ENCODE data around the gene C11orf21.
A peak's percentile ranks its signal among the peaks of the same experiment; 100 is the strongest.
"Not testable (repeated sequence)": the region's sequence is repeated elsewhere in the genome, so short reads cannot be mapped to it uniquely, and the experiment has no call there.

The C11orf21 gene

DNA sequence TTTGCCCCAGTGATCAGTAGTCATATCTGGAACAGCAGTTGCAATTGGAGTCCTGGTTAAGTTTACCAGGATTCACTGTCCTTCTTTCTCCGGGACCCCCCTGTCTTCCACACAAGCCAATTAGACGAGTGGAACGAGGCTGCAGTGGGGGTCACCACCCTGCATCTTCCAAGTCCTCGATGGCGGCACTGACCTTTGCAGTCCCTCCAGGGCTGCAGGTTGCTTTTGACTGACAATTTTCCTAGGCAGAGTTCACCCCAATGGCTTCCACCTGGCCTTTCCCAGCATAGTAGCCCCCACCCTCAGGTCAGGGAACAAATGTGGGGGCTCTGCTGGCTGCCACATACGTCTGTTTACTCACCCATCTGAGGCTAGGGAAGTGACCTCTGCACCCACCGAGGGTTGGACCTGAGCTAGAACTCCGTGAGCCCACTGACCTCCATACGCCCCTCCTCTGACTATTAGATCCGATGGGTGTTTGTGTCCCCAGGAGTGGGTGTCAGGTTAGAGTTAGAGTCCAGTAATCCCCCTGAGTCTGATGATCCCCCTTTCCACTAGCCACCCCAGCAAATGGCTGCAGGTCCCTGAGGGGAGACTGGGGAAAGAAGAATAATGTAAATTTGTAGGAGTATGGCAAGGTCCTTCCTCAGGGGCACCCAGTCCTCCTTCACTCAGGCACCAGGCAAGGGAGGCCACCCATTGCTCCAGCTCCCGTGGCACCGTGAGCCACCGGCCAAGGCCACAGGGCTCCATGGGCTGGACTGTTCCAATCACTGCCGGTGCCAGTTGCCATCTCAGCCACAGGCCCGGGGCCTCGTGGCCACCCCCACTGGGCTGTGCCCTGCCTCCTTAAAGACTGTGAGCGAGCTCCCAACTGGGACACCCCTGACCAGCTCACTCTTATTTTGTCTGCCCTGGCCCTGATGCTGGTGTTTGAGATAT lies 5.5 kb downstream of the C11orf21 start:
- DNase-seq: no peak

DNA sequence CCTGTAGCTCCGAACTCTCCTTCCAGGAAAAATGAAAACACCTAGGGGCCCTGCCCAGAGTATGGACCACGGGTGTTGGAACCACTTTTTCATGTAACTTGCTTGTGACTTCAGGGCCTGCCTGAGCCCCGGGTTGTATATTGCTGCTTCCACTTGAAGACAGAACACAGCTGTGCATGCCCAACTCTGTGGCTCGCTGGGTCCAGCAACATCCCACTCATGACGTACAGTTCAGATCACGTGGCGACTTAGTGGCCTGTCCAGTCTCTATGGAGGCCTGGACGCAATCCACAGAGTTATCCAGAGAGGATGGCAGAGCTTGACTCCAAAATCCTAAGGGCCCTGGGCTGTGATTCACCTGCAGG lies 6.8 kb downstream of the C11orf21 start:
- DNase-seq: no peak

DNA sequence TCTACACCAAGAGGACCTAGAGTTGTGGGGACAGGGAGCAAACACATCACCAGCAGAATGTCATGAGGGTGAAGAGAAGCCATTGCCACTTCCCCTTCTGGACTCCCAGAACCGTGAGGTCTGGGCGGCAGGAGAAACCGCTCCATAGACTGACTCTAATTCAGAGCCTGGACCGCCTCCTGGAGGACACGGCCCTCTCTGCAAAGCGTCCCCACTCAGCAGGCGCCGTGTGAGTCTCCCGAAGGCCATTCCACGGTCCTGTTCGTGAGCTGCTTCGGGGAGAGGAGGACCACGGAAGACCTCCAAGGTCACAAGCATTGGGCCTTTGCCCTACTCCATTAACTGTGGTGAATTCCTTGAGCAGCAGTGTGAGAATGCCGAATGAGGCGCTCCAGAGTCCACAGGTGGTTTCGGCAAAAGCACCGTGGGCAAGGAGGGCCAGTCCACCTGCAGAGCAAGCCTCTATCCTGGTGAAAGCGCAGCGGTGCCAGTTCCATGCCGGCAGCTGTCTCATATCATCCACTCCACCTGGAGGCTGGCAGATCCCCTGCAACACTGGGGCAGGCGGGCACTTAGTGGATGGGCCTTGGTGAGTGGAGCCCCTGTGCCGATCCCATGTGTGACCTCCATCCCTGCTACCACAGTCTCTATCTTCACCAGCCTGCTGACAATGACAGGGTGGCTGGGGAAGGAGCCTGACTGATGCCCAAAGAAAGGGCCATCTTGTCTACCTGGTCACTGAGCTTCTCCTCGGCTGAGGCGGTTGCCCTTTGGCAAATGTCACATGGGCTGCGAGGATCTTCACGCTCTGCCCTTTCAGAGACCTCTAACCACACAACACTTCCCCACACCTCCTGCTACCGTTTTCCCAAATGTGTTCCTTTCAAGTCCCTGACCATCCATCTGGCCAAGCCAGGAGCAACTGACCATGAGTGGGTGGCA lies 7.5 kb downstream of the C11orf21 start:
- no peak for DNase-seq

DNA sequence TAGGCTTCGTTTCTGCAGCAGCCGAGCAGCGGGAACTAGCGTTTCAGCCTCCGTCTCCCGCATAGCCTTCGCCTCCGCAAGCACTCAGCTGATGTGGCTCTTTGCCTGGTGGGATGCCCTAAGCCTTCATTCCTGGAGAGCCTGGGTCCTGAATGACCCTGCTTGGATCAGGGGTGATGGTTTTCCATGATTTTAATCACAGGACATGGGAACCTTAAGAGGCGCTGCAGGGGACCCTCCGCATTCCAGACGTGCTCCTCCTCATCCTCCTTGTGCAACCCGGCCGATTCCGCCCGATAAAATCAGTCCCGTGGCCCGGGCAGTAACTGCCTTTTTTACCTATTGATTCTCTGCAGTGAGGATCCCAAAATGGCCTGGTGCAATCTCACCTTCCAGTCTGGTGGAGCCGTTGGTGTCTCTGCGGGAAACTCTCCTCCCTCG lies 8.2 kb downstream of the C11orf21 start:
- DNase-seq: no peak

DNA sequence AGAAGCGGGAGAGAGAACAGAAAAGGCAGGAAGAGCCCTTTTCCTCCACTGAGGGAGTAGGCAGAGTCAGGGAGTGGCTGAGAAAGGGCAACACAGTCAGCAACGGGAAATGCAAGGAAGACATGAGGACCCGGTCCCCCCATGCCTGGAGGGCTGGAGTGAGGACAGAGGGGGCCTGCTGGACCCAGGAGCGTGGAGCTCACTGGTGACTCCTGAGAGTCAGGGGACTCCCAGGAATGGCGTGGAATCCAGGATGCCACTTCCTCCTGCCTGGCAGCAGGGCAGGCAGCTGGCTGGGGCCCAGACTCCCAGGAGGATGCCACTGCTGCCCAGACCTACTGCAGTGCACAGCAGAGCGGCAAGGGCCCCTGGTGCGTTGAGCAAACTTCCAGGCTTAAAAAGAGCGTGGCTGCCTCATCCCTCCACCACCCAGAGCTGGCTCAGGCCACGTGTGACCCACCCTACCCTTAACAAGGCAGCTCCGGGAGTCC lies 11.3 kb downstream of the C11orf21 start:
- DNase-seq: no peak

DNA sequence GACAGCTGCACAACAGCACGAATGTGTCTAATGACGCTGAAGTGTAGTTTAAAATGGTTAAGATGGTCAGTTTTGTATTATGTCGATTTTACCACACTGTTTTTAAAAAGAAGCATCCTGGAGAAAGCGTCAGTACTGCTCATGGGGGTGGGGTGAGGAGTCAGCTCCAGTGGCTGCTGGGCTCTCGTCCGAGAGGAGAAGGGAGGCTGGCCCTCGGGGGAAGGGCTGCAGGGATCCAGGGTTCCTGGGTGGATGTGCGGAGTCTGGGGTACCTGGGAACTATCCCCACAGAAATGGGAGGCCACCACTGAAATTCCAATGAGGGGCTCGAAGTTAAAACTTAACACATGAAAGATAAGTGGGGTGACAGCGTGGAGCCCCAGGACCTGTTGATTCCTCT lies 11.9 kb downstream of the C11orf21 start:
- DNase-seq: no peak

DNA sequence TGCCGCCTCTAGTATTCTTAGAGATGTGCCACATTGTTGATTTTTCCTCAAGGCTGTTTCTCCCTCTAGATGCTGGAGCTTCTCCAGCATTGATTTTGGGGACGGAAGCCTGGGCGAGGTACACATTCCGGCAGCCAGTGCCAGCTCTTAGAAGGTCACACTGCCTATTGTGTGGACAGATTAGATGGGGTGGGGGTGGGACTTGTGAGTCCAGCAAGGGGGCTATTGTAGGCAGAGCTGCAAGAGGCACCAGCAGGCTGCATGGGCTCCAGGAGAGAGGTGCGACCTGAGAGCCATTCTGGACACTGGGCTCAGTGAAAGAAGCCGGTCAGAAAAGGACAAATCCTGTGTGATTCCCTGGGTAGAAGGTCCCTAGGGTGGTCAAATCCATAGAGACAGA lies 12.4 kb downstream of the C11orf21 start:
- no peak for DNase-seq

DNA sequence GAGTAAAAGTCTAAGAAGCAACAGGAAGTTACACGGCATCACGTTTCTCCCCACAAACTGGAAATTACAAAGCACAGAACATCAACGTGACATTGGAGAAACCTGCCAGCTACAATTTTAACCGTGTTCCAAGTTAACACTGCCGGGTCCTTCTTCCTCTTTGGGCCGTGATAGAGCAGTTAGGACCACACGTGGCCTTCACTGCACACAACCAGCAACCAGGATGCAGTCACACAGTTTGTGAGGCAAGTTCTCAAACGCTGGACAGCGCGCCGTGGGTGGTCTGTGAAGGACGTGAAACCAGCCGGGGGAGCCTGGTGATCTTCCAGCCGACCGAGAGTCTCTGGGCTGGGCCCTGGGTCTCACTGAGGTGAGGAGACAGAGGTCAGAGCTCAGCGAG lies 14.6 kb downstream of the C11orf21 start:
- no peak for DNase-seq

DNA sequence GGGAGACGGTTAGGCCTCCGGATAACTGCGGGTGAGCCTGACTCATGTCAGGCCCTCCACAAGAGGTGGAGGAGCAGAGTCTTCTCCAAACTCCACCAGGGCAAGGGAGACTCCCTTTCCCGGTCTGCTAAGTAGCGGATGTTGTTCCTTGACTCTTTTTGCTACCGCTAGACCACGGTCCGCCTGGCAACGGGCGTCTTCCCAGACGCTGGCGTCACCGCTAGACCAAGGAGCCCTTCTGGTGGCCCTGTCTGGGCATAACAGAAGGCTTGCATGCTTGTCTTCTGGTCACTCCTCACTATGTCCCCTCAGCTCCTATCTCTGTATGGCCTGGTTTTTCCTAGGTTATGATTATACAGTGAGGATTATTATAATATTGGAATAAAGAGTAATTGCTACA lies 15.4 kb downstream of the C11orf21 start:
- not testable (repeated sequence) for DNase-seq

DNA sequence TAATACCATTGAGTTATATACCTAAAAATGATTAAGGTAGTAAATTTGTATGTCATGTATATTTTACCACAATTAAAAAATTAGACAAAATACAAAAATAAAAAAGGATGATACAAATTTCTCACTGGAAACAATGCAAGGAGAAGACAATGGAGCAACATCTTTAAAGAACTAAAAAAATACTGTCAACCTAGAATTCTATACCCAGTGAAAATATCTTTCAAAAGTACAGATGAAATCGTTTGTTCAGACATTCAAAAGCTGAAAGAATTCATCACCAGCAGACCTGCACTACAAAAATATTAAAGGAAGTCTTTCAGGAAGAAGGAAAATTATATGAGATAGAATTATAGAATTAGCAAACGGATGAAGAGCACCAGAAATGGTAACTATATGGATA lies 21.5 kb downstream of the C11orf21 start:
- DNase-seq: no peak

DNA sequence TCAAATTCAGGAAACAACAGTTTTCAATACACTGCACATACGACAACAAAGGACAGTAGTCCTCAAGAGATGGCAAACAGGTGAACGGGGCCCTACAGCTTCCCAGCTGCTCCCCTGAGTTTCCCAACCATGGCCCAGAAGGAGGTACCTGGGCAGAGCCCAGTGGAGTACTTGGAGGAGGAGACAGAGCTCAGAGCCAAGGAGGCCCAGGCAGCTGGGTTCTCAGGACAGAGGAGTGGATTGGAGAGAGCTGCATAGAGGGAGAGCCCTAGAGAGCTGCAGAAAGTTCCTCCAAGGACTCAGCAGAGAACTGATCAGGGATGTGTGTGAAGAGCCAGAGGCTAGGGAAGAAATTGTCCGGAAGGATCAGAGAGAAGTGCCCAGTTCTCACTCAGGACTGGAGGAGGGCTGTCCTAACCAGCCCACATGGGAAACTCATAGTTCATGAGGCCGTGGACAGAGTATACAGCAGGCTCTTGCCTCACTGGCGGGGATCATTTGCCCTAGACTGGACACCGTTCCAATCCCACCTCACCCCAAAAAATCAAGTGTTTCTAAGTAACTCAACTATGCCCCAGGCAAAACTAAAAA lies 23.7 kb downstream of the C11orf21 start:
- DNase-seq: no peak

DNA sequence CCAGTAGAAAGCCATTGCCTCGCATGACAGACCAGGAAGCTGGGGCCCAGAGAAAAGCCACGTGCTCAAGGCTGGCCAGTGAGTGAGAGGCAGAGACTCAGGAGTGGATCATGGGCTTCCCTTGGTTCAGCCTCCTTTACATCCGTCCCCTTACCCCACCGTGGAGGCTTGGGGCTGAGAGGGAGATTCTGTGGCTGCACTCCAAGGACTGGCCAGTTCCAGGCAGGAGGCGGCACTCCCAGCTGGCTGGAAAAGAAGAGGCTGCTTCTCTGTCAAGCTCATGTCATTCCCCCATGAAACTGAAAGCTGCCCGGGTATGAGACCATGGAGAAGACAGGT lies 24.7 kb downstream of the C11orf21 start:
- DNase-seq: no peak

DNA sequence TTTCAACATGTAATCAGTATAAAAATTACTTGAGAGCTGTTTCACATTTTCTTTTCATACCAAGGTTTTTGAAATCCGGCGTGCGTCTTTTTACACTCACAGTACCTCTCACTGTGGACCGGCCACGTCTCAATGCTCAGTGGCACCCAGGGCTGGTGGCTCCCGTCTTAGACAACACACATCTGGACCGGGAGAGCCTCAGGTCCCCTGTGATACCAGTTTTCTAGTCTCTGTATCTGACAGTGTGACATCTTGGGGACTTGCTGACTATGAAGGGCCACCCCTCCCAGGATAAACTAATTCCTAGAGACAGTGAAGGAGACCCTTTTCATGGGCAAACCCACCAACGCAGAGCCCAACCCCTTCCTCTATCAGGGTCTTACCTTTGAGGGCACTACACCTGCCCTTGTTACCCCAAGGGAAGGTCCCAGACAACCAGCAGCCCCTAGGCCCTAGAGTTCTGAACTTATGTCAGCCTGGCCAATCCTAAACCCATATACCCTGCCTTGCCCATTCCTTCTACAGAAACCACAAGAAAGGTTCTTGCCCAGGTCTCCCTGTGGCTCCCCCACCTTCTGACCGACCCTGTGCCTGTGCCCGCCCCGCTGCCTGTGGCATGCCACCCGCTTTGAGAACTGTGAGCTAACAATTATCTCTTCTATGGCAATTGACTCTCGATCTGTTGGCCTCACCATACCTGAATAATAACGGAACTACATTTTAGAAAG lies 25.3 kb downstream of the C11orf21 start:
- DNase-seq: no peak

DNA sequence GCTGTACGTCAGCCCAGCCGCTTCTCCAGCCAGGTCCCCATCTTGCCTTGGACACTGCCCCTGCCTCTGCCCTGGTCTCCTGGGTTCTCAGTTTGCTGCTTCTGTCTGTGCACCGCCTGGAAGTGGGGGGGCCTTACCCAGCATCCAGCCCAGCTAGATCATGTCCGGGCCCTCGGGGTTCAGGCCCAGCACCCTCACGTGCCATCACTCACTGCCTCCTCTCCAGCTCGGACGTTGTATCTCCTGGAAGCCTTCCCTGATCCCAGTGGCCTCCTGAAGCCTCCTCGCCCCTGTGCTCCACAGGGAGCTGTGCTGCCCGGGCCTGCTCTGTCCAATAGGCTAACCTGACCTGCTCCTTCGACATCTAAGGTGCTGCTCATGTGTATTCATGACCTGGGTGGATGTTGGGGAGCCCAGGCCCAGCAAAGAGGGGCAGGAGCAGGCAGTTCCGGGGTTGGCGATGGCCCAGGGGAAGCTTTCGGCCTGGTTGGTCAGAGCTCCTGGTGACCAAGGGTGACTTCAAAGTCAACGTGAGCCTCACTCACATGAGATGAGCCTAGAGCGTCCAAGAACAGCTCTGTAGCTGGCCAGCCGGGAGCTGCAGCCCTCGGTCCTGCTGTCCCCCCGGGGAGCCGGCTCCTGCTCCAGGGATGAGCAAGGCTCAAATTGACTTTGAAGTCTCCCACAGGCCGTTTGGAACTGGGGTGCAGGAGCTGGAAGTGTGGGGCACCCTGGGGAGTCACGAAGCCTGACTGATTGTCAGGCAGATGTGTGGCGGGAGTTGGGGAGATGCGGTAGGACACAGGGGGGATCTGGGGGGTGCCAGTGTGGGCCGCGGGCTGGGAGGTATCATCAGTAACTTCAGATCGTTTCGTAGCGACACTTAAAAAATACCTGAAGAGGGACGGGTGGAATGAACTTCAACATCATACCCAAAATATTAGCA lies 26.1 kb downstream of the C11orf21 start:
- no peak for DNase-seq

DNA sequence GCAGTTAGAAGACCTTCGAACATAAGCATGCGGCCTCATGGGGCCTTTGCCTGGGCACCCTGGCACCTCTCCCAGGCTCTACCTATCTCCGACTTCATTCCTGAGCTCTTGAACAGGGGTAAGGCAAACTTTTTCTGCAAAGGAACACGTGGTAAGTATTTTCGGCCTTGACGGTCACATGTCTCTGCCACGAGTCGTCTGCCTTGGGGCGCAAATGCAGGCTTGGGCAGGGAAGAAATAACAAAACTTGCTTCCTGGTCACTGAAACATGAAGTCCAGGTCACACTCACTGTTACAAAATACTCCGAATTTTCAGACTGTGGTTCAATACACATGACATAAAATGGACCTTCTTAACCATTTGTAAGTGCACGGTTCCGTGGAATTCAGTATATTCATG lies 27.9 kb downstream of the C11orf21 start:
- DNase-seq: no peak

DNA sequence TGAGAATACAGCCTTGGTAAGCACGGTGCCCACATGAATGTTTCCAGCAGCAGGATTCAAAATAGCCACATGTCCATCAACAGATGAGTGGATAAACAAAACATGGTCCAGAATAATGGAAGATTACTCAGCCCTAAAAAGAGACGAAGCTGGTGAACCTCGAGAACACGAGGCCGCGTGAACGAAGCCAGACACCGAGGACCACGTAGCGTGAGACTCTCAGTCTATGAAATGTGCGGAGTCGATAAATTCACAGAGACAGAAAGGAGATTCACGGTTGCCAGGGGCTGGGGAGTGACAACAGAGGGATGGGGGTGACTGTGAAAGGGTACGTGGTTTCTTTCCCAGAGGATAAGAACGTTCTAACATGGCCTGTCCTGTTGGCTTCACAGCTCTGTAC lies 28.4 kb downstream of the C11orf21 start:
- no peak for DNase-seq

DNA sequence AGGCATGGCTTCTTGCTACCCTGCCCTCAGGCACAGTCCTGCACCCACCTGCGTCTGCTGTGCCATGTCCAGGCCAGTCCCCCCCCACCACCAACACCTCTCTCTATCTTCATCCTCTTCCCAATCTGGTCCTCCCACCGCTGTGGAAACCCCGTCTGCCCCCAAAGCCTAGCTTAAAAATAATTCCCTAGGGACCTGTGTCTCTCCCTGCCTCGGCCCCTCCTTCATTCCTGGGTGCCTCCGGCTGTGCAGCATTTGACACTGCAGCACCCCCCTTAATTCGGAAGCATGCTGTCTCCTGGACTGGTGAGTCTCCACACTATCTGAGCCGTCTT lies 28.8 kb downstream of the C11orf21 start:
- DNase-seq: no peak

DNA sequence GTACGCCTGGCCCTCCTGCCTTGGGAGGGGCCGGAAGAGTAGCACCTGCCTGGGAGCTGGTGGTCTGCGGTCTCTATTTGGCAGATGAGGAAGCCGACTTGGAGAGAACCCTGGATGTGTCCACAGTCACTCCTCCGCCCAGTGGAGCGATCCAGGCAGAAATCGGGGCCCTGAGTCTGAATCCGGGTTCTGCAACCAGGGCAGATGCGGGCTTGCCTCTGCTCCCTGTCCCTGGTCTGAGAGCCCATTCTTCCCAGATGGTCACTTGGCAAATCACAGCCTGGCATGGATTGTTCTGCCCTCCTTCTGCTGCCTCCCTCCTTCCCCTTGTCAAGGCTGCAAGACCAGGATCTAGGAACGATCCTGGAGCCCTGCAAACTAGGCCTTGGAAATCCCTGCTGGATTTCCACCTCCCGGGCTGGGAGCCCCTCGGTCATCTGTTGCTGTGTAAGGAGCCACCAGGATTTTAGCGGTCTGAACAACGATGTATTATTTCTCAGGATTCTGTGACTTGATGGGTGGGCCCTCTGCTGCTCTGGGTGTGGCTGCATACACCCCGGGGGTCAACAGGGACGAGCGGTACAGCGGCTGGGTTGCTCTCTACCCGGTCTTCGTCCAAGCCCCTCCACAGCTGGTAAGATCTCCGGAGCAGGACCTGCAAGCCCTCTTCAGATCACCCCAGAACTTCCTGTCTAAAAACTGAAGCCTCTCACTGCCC lies 29.3 kb downstream of the C11orf21 start:
- no peak for DNase-seq

DNA sequence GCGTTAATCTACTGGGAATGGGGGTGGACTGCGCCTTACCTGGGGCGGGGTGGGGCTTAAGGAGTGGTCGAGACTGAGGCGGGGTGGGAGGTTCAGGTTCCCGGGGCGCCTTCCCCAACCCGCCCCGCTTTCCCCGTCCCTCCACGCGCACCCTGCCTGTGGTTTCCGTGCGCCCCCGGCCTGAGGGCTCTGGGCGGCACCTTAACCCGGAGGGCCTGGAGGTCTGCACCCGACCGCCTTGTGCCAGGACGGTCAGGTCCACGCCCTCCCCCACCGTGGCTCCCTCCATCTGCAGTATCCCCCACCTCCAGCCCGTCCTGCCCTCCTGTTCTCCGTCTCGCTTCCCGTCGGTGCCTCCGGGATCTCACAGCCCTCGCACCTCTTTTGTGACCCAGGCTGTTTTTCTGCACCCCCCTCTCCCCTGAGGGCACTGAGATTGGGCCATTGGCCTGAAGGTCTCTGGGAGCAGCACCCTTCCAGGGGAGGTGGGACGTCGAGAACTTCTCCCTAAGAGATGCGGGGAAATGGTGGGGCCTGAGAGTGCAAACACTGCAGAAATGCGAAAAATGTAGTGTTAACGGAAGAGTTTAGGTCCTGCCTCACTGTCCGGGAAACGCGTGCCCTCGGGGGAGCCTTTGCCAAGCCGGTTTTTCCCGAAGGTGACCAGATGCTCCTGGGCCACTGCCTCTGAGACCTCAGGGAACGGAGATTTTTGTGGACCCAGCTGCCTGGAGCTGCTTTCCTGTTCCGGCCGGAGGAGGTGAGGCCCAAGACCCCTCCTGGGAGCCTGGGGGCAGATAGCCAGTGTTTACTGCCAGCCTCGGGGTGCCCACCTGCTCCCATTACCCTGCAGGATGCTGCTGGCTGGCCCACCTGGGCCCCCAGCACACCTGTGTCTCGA lies 30.1 kb downstream of the C11orf21 start:
- DNase-seq: no peak

DNA sequence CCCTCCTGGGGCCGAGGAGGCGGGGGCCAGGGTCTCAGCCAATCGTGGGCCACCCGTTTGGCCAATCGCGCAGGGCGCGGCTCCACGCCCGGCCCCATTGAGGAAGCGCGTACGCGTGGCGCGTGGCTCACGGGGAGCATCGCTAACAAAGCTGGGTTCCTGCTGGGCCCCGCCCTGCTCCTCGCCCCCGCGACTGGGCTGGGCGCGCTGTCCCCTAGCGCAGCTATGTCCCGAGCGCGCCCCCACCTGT lies 30.7 kb downstream of the C11orf21 start:
- DNase-seq: peak in 1 of 4 experiments; percentile 20

Measured in activated CD4-positive, CD25-positive, alpha-beta regulatory T cell (primary cell).